NCI-H2227 (cell line): ENCODE measurements around the gene NT5DC1.
"Not testable (repeated sequence)": the region's sequence is repeated elsewhere in the genome, so short reads cannot be mapped to it uniquely, and the experiment has no call there.

Source experiments
- DNase-seq: peaks from one replicate; lab custom pipeline; 2025; ENCODE audit not compliant: unreplicated experiment; lab: John Stamatoyannopoulos, UW

The NT5DC1 gene

GRCh38 chr6:116088946-116089345 lies 11.7 kb upstream of the NT5DC1 start:
- no peak for DNase-seq

GRCh38 chr6:116090251-116090650 lies 10.4 kb upstream of the NT5DC1 start:
- no peak for DNase-seq

- no peak for DNase-seq
These were observed 6.6 kb upstream of the NT5DC1 start for GRCh38 chr6:116094041-116094440.

- not testable (repeated sequence) for DNase-seq
These were observed 4.4 kb upstream of the NT5DC1 start for GRCh38 chr6:116096048-116096759.

- DNase-seq = no peak
These were observed 3.5 kb upstream of the NT5DC1 start for GRCh38 chr6:116096979-116097816.

GRCh38 chr6:116099036-116099435 lies 1.6 kb upstream of the NT5DC1 start:
- DNase-seq = no peak

GRCh38 chr6:116101302-116101718 lies 657 bp downstream of the NT5DC1 start:
- no peak for DNase-seq

GRCh38 chr6:116101790-116102189 lies 1.1 kb downstream of the NT5DC1 start:
- no peak for DNase-seq

GRCh38 chr6:116102873-116103272 lies 2.2 kb downstream of the NT5DC1 start:
- no peak for DNase-seq

- no peak for DNase-seq
These were observed 4.0 kb downstream of the NT5DC1 start for GRCh38 chr6:116104636-116105035.

- no peak for DNase-seq
These were observed 4.6 kb downstream of the NT5DC1 start for GRCh38 chr6:116105247-116105646.

GRCh38 chr6:116106146-116106545 lies 5.5 kb downstream of the NT5DC1 start:
- DNase-seq = no peak

- DNase-seq = no peak
These were observed 8.2 kb downstream of the NT5DC1 start for GRCh38 chr6:116108836-116109235.

- DNase-seq = peak; percentile 11
These were observed 11.2 kb downstream of the NT5DC1 start for GRCh38 chr6:116111552-116112528.

GRCh38 chr6:116113386-116113785 lies 12.7 kb downstream of the NT5DC1 start:
- DNase-seq = no peak

- no peak for DNase-seq
These were observed 15.1 kb downstream of the NT5DC1 start for GRCh38 chr6:116115781-116116180.

- no peak for DNase-seq
These were observed 18.0 kb downstream of the NT5DC1 start for GRCh38 chr6:116118608-116119007.

GRCh38 chr6:116120430-116120829 lies 19.8 kb downstream of the NT5DC1 start:
- DNase-seq = no peak

- no peak for DNase-seq
These were observed 25.4 kb downstream of the NT5DC1 start, which contains the start of gene COL10A1 for GRCh38 chr6:116126032-116126431. TSS of gene COL10A1 (minus strand) at chr6:116126132. CDS start at chr6:116125492, 640 bp downstream.

GRCh38 chr6:116127771-116128493 lies 27.3 kb downstream of the NT5DC1 start:
- DNase-seq = no peak
